HG02981 (cell line): ENCODE measurements around the gene TSPAN4.

ENCODE experiments used
- ATAC-seq: cut with Tn5 transposase; IDR thresholded peaks from one replicate; pipeline ENCODE4 v1.9.1; 2021; ENCODE audit warnings: mild to moderate bottlenecking, moderate library complexity; ENCODE audit not compliant: unreplicated experiment

TSPAN4 gene, protein sequence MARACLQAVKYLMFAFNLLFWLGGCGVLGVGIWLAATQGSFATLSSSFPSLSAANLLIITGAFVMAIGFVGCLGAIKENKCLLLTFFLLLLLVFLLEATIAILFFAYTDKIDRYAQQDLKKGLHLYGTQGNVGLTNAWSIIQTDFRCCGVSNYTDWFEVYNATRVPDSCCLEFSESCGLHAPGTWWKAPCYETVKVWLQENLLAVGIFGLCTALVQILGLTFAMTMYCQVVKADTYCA

DNA sequence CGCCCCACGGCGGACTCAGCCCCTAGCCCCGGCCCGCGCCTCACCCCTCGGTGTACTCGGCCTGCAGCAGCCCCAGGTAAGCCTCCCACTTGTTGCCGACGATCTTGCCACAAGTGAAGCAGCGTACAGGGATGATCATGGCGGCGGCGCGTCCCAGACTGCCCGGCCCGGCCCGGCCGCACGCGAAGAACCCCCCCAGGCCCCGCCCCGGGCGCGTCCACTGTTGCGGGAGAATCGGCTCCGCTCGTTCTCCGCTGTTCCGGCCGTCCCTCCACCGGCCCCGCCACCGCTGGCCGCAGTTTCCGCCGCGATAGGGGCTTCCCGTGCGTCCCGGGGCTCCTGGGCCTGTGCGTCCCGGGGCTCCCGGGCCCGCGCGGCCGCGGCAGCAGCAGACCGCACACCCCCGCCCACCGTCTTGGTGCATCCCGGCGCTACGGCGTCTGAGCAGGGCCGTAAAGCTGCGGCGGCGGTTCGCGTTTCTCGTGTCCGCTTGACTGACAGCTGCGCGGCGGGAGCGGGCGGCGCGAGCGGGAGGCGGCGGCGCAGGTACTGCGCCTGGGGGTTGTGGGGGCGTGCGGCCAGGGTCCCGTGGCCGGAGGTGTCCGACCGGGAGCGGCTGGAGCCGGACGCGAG, at the start of gene TSPAN4, which contains the start of gene POLR2L:
Gene TSPAN4, plus strand, starts transcription at position 483 of the 633 bp plus-strand sequence. CDS start 7,453 bp downstream, outside the sequence.
Gene POLR2L, minus strand, starts transcription at position 160 of the 633 bp plus-strand sequence. Its CDS starts 21 bp downstream, at position 139.
- peak; percentile 56 for ATAC-seq

DNA sequence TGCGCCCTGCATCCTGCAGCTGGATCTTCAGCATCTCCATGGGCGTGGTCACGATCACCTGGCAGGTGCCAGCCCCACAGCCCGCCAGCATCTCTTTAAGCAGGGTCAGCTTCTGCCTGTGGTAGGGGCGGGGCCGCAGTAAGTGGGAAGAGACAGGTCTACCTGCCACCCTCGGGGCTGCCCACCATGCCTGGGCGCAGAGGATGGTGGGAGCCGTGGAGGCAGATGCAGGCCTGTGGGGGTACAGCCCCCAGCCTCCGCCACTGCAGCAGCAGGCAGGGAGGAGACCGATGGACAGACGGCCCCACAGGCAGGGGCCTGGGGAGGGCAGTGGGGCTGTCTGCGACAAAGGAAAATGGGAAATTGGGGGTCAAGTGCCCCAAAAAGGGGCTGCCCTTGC, 49.8 kb upstream of the TSPAN4 start:
- no peak for ATAC-seq

DNA sequence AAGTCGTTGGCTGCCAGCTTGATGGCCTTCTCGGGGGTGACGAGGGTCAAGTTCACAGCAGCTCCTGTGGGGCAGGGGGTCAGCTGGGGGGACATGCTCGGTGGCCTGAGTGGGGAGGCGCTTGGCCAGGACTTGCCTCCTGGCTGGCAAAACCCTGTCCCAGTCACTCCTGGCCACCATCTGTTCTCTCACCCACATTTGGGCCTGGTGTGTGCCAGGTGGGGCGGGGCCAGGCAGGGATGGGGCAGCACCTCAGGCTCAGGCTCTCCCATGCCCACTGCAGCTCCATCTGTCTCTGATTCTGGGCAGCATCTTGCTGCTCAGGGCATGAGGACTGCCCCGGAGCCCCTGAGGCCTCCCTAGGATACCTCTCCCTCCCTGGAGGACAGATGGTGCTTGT, 49.1 kb upstream of the TSPAN4 start:
- ATAC-seq = no peak

DNA sequence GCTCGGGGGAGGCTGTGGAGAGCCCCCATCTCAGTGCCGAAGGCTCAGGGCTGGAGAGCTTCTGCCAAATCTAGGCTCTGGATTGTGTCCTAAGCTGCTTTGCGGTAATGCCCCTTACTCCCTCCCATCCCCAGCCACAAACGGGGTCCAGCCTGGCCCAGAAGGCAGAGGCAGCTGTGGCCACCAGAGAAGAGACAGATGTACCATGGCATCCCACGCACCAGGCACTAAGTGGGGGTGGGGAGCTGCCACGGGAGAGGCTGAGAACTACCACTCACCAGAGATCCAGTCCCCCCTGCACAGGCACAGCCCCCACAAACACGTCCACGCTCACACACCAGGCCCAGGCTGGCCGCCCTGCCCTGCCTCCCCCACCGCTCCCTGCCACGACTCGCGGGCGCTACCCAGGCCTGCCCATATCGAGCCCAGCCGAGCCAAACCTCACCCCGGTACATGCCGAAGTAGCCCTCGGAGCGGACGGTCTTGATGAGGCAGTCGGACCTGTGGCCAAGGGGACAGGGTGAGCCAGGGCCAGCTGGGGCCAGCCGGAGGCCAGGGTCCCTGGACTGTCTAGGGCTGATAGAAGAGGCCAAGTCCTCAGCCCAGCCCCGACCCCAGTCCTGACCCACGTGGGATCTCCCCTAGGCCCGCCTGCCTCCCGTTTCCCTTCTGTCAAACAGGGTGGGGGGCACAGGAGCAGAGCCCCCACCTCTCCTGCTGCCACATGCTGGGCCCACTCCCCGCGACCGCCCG, 48.5 kb upstream of the TSPAN4 start:
- no peak for ATAC-seq

DNA sequence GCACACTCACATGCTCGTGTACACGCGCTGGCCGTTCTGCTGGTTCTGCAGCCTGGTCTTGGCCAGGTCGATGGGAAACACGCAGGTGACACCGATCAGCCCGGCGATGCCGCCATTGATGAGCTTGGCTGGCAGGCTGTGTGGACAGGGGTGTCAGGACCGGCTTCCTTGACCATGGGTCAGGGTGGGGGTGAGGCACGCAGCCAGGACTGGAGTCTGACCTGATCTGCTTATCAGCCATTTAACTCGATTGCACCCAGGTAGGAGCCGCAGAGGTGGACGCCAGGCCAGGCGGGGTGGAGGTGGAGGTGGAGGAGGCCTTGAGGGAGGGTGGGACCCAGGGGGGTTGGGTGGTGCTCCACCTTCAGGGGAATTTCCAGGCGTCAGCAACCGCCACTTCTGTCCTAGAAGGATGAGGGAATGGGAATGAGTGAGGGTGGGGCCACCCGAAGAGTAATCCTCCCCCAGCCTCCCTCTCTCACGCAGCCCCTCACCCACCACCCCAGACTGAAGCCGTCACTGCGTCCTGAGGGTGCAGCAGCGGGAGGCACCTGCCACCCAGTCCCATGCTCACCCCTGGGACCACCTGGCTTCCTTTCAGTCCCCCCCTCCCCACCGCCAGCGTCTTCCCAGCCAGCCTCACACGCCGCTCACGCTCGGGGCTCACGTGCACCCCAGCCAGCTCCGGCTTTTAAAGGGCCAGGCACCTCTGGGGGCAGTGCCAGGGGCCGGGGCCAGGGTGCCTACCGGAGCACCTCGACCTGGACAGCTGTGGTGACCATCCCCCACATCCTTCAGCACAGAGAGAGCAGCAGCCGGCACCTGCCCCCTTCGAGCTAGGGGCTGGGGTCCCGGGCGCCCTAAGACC, 47.7 kb upstream of the TSPAN4 start:
- no peak for ATAC-seq

DNA sequence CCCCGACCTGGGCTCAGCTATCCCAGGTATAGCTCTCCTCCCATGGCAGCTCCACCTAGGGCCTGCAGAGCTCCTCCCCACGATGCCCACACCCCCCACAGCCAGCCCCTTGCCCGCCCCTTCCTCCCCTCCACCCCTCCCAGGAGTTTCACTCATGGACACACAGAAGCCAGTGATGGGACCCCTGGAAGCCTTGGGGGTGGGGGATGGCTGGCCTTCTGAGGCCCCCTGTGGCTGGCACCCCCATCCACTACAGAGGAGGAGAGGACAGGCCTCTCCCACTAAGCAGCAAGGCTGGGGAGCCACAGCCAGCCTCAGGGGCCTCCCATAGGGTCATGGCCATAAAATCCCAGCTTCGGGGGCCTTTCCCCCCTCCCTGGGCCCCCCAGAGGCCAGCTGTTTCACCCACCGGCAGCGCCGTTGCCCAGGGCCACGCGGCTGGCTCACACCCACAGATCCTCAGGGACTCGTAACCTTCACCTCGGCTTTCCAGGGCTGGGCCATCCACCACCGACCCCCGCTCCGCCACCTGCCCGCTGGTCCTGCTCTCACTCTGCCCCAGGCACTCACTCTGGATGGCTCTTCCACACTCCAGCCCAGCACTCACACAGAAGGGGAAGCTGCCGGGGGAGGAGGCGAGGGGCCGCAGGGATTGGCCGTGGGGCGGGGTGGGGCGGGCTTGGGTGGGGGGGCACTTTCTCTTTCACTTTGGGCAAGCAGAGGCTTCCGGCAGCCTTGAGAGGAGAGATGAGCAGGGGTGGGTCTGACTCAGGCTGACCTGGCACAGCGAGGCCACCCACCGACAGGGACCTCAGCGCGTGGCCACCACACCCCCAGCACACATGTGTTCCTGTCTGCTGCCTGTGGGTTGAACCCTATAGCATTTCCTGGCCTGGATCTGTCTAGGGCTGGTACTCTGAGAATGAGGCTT, 46.8 kb upstream of the TSPAN4 start:
- peak; percentile 27 for ATAC-seq

DNA sequence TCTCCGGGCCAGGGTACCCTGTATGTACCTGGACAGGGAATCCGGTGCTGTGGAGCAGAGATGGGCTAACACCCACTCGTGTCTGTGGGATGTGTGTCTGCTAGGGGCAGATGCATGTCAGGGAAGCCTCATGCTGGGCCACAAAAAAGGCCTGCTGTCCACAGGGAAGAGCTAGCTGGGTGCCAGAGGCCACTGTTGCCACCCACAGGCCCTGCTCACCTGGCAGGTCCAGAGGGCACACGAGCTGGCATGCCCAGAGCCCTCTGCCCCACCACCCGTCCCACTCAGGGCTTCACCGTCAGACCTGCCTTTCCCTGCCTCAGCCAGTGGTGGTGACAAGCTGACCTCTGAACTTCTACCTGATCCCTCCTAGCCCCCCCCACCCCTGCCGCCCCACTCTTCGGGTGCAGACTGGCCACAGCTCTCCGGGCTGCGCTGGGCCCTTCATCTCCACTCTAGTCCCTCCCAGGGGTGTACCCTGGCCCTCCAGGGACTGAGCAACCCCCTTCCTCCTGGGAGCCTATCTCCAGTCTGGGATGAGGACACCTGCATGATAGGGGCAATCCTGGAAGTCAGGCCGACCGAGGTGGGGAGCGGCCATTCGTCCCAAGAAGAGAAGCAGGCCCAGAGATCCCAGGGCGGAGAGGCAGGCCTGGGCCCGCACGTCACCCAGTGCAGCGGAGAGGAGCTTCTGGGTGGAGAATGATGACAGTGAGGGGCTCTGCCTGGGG, 45.9 kb upstream of the TSPAN4 start:
- ATAC-seq = no peak

DNA sequence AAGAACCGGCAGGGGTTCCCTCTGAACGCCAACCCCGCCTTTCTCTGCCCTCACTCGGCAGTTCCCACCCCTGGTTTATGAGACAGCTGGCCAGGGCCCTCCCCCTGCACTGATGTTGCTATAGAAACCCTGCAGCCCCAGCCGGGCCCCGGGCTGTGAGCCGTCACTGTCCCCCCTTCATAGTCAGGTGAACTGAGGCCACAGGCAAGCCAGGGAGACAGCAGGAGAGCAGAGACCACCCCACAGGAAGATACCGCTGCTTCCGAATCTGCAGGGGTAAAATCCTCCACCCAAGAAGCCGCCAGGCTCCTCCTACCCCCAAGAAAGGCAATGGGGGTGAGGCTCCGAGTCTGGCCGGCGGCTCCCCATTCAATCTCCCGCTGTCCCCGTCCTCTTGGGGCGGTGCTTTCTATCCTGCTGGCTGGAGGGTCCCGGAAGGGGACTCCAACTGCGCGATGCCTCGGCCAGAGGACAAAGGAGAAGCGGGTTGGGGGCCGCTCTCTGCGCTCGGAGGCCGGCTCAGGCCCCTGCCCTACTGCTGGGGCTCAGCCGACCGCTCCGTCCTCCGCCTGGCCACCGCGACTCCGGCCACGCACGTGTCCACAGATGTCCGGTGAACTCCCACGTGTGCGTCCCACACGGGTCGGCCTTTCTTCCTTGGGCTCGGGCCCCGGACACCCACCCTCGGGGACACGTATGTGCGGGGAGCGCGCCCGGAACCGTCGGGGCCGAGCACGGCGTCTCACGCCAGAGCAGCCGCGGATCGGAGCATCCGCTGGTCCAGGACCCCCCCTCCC, 45.2 kb upstream of the TSPAN4 start:
- ATAC-seq = peak; percentile 40

DNA sequence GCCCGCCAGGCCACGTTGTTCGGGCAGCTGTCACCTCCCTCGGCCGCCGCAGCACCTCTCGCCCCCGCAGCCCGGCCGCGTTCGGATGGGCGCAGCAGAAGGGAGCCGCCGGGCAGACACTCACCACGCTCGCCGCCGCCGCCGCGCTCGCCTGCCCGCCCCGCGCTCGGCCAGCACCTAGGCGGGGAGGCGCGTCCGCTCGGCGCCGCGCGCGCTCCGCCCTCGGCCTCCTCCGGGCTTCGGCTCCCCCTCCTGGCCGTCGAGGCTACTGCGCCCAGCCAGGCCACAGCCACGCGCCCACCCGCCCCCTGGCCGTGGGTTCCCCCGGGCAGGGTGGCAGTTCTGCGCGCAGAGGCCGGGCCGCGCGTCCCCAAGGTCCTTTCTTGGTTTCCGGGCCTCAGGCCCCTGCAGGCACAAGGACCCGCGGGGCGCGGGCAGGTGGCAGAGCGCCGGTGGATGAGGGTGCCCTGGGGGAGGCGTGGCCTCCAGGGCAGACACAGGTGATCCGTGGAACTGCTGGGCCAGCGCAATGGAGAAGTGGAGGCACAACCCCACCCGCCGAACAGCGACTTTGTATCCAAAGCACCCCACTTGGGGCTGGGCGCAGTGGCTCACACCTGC, 44.4 kb upstream of the TSPAN4 start, which contains the start of gene SLC25A22:
Gene SLC25A22, minus strand, starts transcription at position 189 of the 621 bp plus-strand sequence. CDS start 3,275 bp downstream, outside the sequence.
- ATAC-seq = peak; percentile 56

DNA sequence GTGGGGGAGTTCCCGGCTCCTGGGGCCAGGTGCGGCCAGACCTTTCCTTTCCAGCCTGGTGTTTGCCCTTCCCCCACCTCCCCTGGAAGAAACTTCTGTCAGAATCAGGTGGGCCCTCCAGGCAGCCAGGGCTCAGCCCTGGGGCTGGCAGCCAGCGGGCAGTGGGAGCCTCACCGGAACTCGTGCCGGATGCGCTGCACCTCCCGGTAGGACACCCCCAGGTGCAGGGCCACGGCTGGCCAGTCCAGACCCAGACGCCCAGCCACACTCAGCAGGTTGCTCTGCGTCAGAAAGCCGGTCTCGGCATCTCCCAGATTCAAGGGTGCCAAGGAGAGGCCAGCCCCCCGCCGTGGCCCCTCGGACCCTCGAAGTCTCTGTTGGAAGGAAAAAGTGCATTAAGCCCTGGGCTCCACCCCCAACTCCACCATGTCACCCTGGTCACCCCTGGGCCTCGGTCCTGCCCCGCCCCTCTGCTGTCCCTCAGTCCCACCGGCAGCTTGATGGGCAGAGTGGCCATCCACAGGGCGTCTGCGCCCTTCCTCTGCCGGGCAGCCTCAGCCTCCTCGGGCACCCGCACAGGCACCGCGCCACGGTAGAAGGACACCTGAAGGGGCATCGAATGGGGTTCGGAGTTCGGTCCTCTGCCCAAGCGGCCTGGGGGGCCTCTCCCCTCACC, 42.9 kb upstream of the TSPAN4 start:
- no peak for ATAC-seq

DNA sequence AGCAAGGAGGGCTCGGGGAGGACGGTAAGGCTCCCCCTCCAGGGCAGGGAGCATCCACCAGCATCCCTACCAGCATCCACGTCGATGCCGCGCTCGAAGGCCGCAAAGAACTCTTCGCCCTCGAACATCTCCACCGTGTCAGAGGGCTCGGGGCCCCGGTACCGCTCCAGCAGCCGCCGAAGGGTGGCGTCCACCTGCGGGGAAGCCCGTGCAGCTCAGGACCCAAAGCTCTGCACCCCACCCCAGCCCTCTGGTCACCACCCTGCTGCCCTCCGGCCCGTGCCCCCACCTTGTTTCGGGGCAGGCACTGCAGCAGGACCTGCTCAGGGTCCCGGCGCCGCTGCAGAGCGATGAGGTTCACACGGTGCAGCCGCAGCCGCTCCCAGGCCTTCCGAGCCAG, 42.2 kb upstream of the TSPAN4 start:
- no peak for ATAC-seq

DNA sequence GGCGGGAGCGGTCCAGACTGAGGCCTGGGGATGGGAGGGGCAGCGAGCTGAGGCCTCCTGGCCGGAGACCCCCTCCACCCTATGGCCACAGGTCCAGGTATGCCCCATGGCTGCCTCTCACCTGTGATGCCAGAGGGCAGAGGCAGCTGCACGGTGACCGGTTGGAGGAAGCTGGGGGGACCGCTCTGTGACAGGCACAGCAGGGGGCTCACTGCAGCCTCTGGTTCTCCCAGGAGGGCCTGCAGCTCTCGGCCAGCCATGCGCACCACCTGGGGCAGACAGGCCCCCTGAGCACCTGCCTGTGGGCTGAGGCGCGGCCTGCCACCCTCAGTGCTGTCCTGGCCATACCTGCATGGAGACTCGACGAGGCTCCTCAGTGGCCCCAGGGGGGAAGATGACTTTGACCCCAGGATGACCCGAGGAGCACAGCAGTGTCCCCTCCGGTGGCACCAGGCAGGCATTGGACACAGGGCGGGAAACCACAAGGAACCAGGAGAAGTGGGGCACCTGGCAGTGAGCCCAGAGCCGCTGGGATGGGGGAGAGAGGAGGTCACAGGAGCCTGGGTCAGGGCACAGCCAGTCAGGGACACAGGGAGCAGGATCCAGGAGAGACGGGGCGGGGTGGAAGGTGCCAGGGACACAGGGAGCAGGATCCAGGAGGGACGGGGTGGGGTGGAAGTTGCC, 41.4 kb upstream of the TSPAN4 start:
- ATAC-seq = no peak

DNA sequence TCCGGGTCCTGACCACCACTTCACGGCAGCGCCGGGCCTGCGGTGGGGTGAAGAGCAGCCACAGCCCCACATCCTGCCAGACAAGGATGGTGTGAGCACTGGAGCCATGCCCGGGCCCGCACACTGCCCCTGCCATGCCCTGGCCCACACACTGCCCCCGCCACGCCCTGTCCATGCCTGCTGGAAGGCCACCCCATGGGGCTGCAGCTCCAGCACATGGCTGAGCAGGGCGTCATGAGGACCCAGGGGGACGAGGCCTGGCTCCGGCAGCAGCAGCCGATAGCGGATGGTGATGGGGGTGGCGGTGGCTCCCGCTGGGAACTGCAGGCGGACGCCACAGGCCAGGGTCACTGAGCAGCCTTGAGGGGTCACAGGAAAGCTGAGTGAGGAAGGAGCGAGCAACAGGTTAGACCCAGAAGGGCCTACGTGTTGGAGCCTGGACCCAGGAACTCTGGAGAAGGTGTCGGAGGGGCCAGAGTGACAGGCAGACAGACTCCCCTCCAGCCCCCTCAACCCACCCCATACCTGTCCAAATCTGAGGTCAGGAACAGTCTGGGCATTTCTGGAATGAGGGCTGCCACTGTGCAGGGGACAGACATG, 40.5 kb upstream of the TSPAN4 start:
- ATAC-seq = no peak

DNA sequence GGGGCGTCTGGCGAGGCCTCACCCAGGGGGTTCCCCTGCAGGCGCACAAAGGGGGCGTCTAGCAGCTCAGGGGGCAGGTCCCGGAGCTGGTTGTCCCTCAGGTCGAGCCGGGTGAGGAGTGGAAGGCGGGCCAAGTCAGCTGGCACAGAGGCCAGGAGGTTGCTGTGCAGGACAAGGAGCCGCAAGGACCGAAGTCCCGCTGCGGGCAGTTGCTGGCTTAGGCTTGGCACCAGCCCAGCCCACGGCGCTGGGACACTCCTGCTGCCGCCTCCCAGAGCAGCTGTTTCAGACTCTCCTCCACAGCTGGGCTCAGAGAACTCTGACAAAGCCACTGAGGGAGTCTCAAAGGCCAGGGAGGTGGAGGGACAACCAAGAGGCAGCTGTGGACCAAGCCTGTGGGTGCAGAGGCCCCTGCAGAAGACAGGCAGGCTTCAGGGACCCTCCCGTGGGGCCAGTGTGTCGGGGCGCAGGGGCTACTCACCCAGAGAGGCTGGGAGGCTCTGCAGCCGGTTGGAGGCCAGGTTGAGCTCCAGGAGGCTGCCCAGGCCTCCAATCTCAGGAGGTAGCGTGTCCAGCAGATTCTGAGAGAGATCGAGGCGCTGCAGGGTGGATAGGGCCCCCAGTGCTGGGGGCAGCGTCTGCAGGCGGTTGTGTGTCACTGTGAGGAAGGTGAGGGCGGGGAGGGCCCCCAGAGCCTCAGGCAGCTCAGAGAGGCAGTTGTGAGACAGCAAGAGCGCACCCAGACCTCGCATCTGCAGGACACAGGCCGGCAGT, 39.8 kb upstream of the TSPAN4 start:
- ATAC-seq = no peak

DNA sequence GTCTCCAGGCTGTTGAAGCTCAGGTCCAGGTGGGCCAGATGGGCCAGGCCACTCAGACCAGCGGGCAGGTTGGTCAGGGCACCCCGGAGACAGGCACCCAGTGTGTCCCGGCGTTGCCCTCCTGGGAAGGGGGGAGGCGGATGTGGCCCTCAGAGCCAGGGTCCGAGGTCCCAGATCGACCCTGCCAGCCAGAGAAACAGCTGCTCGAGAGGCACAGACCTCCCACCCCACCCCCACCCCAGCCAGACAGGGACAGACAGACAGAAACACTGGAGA, 39.2 kb upstream of the TSPAN4 start:
- no peak for ATAC-seq
